H9 (cell line): Measurements from ENCODE around the gene HOXA1. TPM values are rescaled to one million over a fixed set of nuclear protein-coding genes. Genes with fewer than 3 reads are reported as not detected.

Experiments used
- DNase-seq: peaks from one replicate; pipeline ENCODE4 v3.0.0-alpha.2; 2017
- H2AFZ ChIP-seq: one replicate; pipeline ENCODE4 v1.6.1; 2013; ENCODE audit warnings: mild to moderate bottlenecking, low read length, control low read depth, moderate library complexity
- H2AK5ac ChIP-seq: 2 replicates; pipeline ENCODE4 v1.6.1; 2013; ENCODE audit warnings: low read length, control low read depth, mixed read lengths; ENCODE audit not compliant: insufficient read length
- H2BK120ac ChIP-seq: one replicate; pipeline ENCODE4 v1.6.1; 2013; ENCODE audit warnings: low read depth, mild to moderate bottlenecking, low read length, control low read depth, inconsistent platforms; ENCODE audit not compliant: poor library complexity, severe bottlenecking
- H2BK12ac ChIP-seq: 2 replicates; pipeline ENCODE4 v1.6.1; 2013; ENCODE audit warnings: low read length, control low read depth, mixed read lengths, low read depth; ENCODE audit not compliant: insufficient read length
- H2BK15ac ChIP-seq: 2 replicates; pipeline ENCODE4 v1.6.1; 2013; ENCODE audit warnings: low read depth, low read length, control low read depth
- H2BK20ac ChIP-seq: one replicate; pipeline ENCODE4 v1.6.1; 2013; ENCODE audit warnings: low read depth, mild to moderate bottlenecking, low read length, control low read depth, inconsistent platforms; ENCODE audit not compliant: poor library complexity, severe bottlenecking
- H2BK5ac ChIP-seq: 2 replicates; pipeline ENCODE4 v1.6.1; 2013; ENCODE audit warnings: low read length, control low read depth, mixed read lengths; ENCODE audit not compliant: insufficient read length
- H3K14ac ChIP-seq: 2 replicates; pipeline ENCODE4 v1.6.1; 2013; ENCODE audit warnings: low read length, control low read depth; ENCODE audit not compliant: insufficient read depth
- H3K18ac ChIP-seq: 2 replicates; pipeline ENCODE4 v1.6.1; 2013; ENCODE audit warnings: low read depth, mild to moderate bottlenecking, mixed read lengths, low read length, control low read depth; ENCODE audit not compliant: insufficient read length
- H3K23ac ChIP-seq: 2 replicates; pipeline ENCODE4 v1.6.1; 2013; ENCODE audit warnings: low read length, control low read depth, mixed read lengths, low read depth; ENCODE audit not compliant: insufficient read length
- H3K23me2 ChIP-seq: 2 replicates; pipeline ENCODE4 v1.6.1; 2013; ENCODE audit warnings: low read depth, mild to moderate bottlenecking, mixed read lengths, low read length, control low read depth; ENCODE audit not compliant: insufficient read length, poor library complexity, severe bottlenecking
- H3K27ac ChIP-seq: 2 replicates; pipeline ENCODE4 v1.5.1; 2013; ENCODE audit warnings: low read length, control low read depth, mixed read lengths, low read depth; ENCODE audit not compliant: insufficient read length
- H3K27me3 ChIP-seq: 2 replicates; pipeline ENCODE4 v1.6.1; 2013; ENCODE audit warnings: low read length, control low read depth, inconsistent platforms; ENCODE audit not compliant: insufficient read depth
- H3K4ac ChIP-seq: 2 replicates; pipeline ENCODE4 v1.6.1; 2013; ENCODE audit warnings: low read depth, mild to moderate bottlenecking, control low read depth, inconsistent platforms, low read length, moderate library complexity
- H3K4me1 ChIP-seq: 2 replicates; pipeline ENCODE4 v1.6.1; 2013; ENCODE audit warnings: low read length, control low read depth, inconsistent platforms; ENCODE audit not compliant: insufficient read depth
- H3K4me2 ChIP-seq: 2 replicates; pipeline ENCODE4 v1.6.1; 2013; ENCODE audit warnings: low read length, control low read depth, mixed read lengths; ENCODE audit not compliant: insufficient read length, insufficient read depth
- H3K56ac ChIP-seq: 2 replicates; pipeline ENCODE4 v1.6.1; 2013; ENCODE audit warnings: low read depth, mild to moderate bottlenecking, mixed read lengths, low read length, control low read depth; ENCODE audit not compliant: insufficient read length
- H3K79me1 ChIP-seq: 2 replicates; pipeline ENCODE4 v1.6.1; 2013; ENCODE audit warnings: low read depth, mild to moderate bottlenecking, moderate library complexity, low read length, control low read depth, inconsistent platforms; ENCODE audit not compliant: insufficient read depth, poor library complexity, severe bottlenecking
- H3K79me2 ChIP-seq: 2 replicates; pipeline ENCODE4 v1.6.1; 2013; ENCODE audit warnings: low read length, control low read depth, inconsistent platforms; ENCODE audit not compliant: insufficient read depth
- H3K9ac ChIP-seq: 2 replicates; pipeline ENCODE4 v1.6.1; 2013; ENCODE audit warnings: low read length, control low read depth, mixed read lengths; ENCODE audit not compliant: insufficient read length; ENCODE audit errors: extremely low read depth
- H3K9me3 ChIP-seq: one replicate; pipeline ENCODE4 v1.6.1; 2013; ENCODE audit warnings: low read depth, low read length, inconsistent platforms; ENCODE audit not compliant: control insufficient read depth
- H3T11ph ChIP-seq: one replicate; pipeline ENCODE4 v1.6.1; 2013; ENCODE audit warnings: mild to moderate bottlenecking, low read length, control low read depth, inconsistent platforms
- H4K20me1 ChIP-seq: one replicate; pipeline ENCODE4 v1.6.1; 2013; ENCODE audit not compliant: control insufficient read depth, insufficient read length, insufficient read depth
- H4K5ac ChIP-seq: 2 replicates; pipeline ENCODE4 v1.6.1; 2013; ENCODE audit warnings: low read depth, mild to moderate bottlenecking, mixed read lengths, low read length, control low read depth; ENCODE audit not compliant: insufficient read length
- H4K8ac ChIP-seq: replicated peaks from 2 replicates; pipeline ENCODE4 v1.6.1; 2013; ENCODE audit warnings: low read length, control low read depth, mixed read lengths, low read depth; ENCODE audit not compliant: insufficient read length
- H4K91ac ChIP-seq: 2 replicates; pipeline ENCODE4 v1.6.1; 2013; ENCODE audit warnings: low read depth, mild to moderate bottlenecking, moderate library complexity, mixed read lengths, low read length, control low read depth; ENCODE audit not compliant: insufficient read length
- H3K27ac Mint-ChIP-seq, 3 experiments: 2 replicates in 2 of 3; 3 replicates in 1 of 3; pipeline ENCODE4 v1.8.0; 2020 to 2021; ENCODE audit warnings: mixed read lengths in 3 of 3, mild to moderate bottlenecking in 1 of 3, moderate library complexity in 1 of 3
- H3K27me3 Mint-ChIP-seq: 2 replicates; pipeline ENCODE4 v1.8.0; 2021; ENCODE audit warnings: low read depth, mild to moderate bottlenecking, moderate library complexity, mixed read lengths
- H3K36me3 Mint-ChIP-seq, 3 experiments: 2 replicates in 2 of 3; 3 replicates in 1 of 3; pipeline ENCODE4 v1.8.0; 2020 to 2021; ENCODE audit warnings: low read depth in 3 of 3, mixed read lengths in 3 of 3; ENCODE audit not compliant: insufficient read depth in 1 of 3
- H3K4me1 Mint-ChIP-seq, 2 experiments: 2 replicates each; pipeline ENCODE4 v1.8.0; 2020; ENCODE audit warnings: mixed read lengths in 2 of 2
- H3K4me3 Mint-ChIP-seq, 2 experiments: 2 replicates in 1 of 2; 3 replicates in 1 of 2; pipeline ENCODE4 v1.8.0; 2020 to 2021; ENCODE audit warnings: mild to moderate bottlenecking in 2 of 2, mixed read lengths in 2 of 2, moderate library complexity in 1 of 2
- H3K9me3 Mint-ChIP-seq, 2 experiments: 2 replicates in 1 of 2; 3 replicates in 1 of 2; pipeline ENCODE4 v1.8.0; 2020; ENCODE audit warnings: mild to moderate bottlenecking in 2 of 2, mixed read lengths in 2 of 2, moderate library complexity in 1 of 2
- WGBS: extraction: QIAGEN DNeasy Blood & Tissue Kit; methylation state at CpG from one replicate; pipeline ENCODE4 v1.1.7; 2013; ENCODE audit warnings: missing lambda C conversion rate, low lambda C conversion rate, mixed read lengths; ENCODE audit not compliant: insufficient read length; ENCODE audit errors: extremely low coverage; 5-methylcytosine and 5-hydroxymethylcytosine counted together
- total RNA-seq: library from RNA; stranded (reverse); gene quantifications from 2 replicates; pipeline ENCODE4 v1.2.1, GENCODE V29; 2021
- TF ChIP-seq, protein P1 (sequence below): fragments of 200-600 bp; sonication (generic); conservative IDR thresholded peaks from 3 replicates; pipeline ENCODE4 v1.8.0; 2021; ENCODE audit warnings: antibody characterized with exemption, mild to moderate bottlenecking

Gene HOXA1
- total RNA-seq, 1 experiment from 2014 or later = not detected

DNA sequence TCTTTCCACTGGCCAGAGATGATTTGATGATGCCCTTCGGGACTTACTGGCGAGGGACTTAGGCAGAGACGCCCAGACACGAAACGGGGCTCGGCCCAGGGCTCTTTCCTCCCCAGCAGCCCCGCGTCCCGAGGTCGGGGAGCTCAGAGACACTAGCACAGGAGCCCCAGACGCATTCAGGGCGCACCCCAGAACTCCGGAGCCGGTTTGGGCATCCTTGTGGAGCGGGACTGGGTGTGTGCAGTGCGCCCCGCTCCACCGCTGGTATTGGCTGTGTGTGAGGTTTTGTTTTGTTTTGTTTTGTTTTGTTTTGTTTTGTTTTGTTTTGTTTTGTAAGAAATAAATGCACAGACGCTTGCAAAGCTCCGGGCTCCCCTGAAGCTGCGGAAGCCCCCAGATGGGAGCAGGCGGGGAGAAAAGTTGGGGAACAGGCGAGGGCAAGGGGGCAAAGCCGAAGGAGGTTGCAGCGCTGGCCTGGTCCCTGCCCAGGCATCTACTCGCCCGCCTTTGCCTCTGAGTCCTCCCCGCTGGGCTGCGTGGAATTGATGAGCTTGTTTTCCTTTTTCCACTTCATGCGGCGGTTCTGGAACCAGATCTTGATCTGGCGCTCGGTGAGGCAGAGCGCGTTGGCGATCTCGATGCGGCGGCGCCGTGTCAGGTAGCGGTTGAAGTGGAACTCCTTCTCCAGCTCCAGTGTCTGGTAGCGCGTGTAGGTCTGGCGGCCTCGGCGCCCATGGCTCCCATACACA, 49.5 kb upstream of the HOXA1 start:
- Histone ChIP-seq H2BK20ac (no peak overlapping the region), H3K4me2 (no peak overlapping the region), H3K4me1 (no peaks in the 10 kb centered on the region), H2BK5ac (no peak overlapping the region), H3K56ac (no peak overlapping the region), H2BK120ac (no peak overlapping the region), H2AFZ (no peak overlapping the region), H3K14ac (no peak overlapping the region), H4K8ac (no peak overlapping the region), H3K23me2 (peaks cover 14% of the 10 kb centered on the region), H3K23ac (no peak overlapping the region), H3K27ac (no peak overlapping the region), H3K79me1 (no peaks in the 10 kb centered on the region), H3K18ac (no peak overlapping the region), H4K91ac (no peak overlapping the region), H4K5ac (no peak overlapping the region), H2BK15ac (no peak overlapping the region), H3T11ph (no peak overlapping the region), H4K20me1 (no peaks in the 10 kb centered on the region), H2AK5ac (no peak overlapping the region), H3K9me3 (no peaks in the 10 kb centered on the region), H3K9ac (no peak overlapping the region), H2BK12ac (no peak overlapping the region), H3K4ac (no peak overlapping the region), H3K79me2 (no peaks in the 10 kb centered on the region), H3K27me3 (peaks cover 96% of the 10 kb centered on the region)
- H3K27me3 Mint-ChIP-seq = peaks cover 100% of the 10 kb centered on the region
- no peak for DNase-seq
- peaks cover 19 to 28% of the 10 kb centered on the region in 2 experiments for H3K9me3 Mint-ChIP-seq
- TF ChIP-seq, protein P1, sequence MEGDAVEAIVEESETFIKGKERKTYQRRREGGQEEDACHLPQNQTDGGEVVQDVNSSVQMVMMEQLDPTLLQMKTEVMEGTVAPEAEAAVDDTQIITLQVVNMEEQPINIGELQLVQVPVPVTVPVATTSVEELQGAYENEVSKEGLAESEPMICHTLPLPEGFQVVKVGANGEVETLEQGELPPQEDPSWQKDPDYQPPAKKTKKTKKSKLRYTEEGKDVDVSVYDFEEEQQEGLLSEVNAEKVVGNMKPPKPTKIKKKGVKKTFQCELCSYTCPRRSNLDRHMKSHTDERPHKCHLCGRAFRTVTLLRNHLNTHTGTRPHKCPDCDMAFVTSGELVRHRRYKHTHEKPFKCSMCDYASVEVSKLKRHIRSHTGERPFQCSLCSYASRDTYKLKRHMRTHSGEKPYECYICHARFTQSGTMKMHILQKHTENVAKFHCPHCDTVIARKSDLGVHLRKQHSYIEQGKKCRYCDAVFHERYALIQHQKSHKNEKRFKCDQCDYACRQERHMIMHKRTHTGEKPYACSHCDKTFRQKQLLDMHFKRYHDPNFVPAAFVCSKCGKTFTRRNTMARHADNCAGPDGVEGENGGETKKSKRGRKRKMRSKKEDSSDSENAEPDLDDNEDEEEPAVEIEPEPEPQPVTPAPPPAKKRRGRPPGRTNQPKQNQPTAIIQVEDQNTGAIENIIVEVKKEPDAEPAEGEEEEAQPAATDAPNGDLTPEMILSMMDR = no peak
- peaks cover 5 to 23% of the 10 kb centered on the region in 2 experiments for H3K4me1 Mint-ChIP-seq
- no CpG with 5 or more reads among the region's 47 CpGs for WGBS
- no peak overlapping the region for H3K4me3 Mint-ChIP-seq
- H3K27ac Mint-ChIP-seq = no peak overlapping the region
- no peaks in the 10 kb centered on the region; a peak in 3 of 7 replicates for H3K36me3 Mint-ChIP-seq
